IPS-18c (cell line): ENCODE data around the gene PRR14L.
"Not testable (repeated sequence)": the region's sequence is repeated elsewhere in the genome, so short reads cannot be mapped to it uniquely, and the experiment has no call there.

ENCODE experiments used
- H3K4me3 ChIP-seq: 2 replicates; pipeline ENCODE4 v1.7.0; 2013; ENCODE audit warnings: low read depth, mild to moderate bottlenecking, low read length, moderate library complexity; ENCODE audit not compliant: insufficient read depth
- H3K9me3 ChIP-seq: one replicate; pipeline ENCODE4 v1.6.1; 2013; ENCODE audit warnings: mild to moderate bottlenecking, low read length, moderate library complexity; ENCODE audit not compliant: control insufficient read depth, insufficient read depth

Gene PRR14L

DNA sequence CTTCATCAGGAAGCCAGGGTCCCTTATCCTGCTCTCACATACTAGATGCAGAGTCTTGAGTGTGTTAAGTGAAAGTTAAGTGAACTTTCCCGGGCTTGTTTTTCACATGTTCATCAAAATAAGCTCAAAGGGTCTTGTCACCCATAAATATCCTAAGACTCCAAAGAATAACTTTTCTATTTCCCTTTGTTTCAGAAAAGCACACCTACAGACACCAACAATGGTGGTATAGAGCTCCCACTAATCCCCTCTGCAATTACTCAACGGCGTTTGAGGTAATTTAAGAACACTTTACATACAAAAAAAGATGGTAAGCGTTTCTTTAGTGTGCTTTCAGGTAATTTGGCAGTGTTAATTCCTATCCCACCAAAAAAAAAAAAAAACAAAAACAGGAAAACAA, 2.5 kb downstream of the PRR14L start:
- H3K4me3 ChIP-seq: no peak overlapping the region; the same call in none of the 2 replicates
- H3K9me3 ChIP-seq: no peaks in the 10 kb centered on the region

DNA sequence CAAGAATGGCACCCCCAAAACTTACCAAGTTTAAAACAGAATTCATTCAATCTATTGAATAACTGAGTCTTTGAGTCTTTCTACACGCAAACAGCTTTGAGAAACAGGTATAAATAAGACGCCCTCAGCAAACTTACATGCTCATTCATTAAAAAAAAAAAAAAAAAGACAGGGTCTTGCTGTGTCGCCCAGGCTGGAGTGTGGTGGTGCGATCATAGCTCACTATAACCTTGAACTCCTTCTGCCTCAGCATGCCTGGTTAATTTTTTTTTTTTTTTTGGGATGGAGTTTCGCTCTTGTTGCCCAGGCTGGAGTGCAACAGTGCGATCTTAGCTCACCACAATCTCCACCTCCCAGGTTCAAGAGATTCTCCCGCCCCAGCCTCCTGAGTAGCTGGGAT, 6.1 kb downstream of the PRR14L start:
- Histone ChIP-seq H3K4me3 (no peak overlapping the region), H3K9me3 (no peaks in the 10 kb centered on the region)

DNA sequence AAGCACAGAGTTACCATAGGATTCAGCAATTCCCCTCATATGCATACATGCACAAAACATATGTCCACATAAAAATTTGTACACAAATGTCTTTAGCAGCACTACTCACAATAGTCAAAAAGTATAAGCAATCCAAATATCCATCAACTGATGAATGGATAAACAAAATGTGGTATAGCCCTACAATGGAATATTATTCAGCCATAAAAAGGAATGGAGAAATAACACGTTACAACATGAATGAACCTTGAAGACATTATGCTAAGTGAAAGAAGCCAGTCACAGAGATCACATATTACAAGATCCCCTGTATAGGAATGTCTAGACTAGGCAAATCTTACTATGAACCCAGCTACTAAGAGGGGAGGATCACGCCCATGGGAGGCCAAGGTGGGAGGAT, 7.2 kb downstream of the PRR14L start:
- Histone ChIP-seq H3K9me3 (no peaks in the 10 kb centered on the region), H3K4me3 (no peak overlapping the region)

- Histone ChIP-seq H3K4me3 (no peak overlapping the region), H3K9me3 (no peaks in the 10 kb centered on the region)
Measured at GRCh38 chr22:31742115-31742514, 7.8 kb downstream of the PRR14L start.

- not testable (repeated sequence) for H3K4me3 ChIP-seq, H3K9me3 ChIP-seq
Measured at GRCh38 chr22:31740314-31740713, 9.6 kb downstream of the PRR14L start.

DNA sequence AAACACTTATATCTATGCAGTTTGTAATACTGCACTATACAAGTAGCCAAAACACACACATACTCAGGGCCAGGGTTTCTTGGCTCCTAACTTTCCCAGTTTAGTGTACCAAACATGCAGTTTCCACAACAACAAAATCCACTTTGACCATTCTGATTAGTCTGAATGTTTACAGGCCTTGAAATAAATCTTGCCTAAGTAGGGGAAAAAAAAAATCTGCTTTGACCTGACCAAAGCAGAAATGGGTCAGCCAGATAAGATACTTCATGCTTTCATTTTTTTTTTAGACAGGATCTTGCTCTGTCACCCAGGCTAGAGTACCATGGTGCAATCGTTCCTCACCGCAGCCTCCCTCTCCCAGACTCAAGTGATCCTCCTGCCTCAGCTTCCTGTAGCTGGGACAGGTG, 10.1 kb downstream of the PRR14L start:
- no peak overlapping the region for H3K4me3 ChIP-seq
- no peaks in the 10 kb centered on the region for H3K9me3 ChIP-seq

- Histone ChIP-seq H3K9me3 (no peaks in the 10 kb centered on the region), H3K4me3 (no peak overlapping the region)
Measured at GRCh38 chr22:31738566-31738965, 11.4 kb downstream of the PRR14L start.

DNA sequence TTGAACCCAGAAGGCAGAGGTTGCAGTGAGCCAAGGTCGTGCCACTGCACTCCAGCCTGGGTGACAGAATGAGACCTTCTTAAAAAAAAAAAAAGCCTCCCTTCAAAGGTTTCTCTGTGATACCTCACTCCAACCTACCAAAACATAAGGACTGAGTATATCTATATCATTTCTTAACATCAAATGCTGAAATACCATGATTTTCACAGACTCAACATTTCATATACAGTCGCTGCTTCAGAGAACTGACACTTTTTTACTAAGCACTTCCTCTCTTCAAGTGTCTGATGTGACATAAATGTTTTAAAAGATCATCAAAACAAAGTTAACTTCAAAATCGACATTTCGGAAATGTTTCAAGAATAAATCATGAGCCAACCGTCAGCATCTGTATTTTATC, 12.0 kb downstream of the PRR14L start:
- Histone ChIP-seq H3K4me3 (no peak overlapping the region), H3K9me3 (no peaks in the 10 kb centered on the region)

DNA sequence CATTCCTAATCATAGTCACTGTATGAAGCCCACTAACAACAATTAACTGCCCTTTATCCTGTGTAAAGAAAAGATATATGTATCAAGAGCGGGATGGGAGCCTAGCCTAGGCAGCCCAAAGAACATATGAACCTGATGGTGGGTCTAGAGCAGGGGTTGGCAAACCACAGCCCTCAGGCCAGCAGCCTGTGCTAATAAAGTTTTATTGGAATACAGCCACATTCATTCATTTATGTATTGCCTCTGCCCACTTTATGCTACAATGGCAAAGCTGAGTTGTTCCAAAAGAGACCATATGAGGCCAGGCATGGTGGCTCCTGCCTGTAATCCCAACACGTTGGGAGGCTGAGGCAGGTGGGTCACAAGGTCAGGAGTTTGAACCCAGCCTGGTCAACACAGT, 13.5 kb downstream of the PRR14L start:
- H3K4me3 ChIP-seq: no peak overlapping the region
- H3K9me3 ChIP-seq: no peaks in the 10 kb centered on the region

GRCh38 chr22:31734512-31734911, 15.4 kb downstream of the PRR14L start:
- Histone ChIP-seq H3K9me3 (no peaks in the 10 kb centered on the region), H3K4me3 (no peak overlapping the region)

DNA sequence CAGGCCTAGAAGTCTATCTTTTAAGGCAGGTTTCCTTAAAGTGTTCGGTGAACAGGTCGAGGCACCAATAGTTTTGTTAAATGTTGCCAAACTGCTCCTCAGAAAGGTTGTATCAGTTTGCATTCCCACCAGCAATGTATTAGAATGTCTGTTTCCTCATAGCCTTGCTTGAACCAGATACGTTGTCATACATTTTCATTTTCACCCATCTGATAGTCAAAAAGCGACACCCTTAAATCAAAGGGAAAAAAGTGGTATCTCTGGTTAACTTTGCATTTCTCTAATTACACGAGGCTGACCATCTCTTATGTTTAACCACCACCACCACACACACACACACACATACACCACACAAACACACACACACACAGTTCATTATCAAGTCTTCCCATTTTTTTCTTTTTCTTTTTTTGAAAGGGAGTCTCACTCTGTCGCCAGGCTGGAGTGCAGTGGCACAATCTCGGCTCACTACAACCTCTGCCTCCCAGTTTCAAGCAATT, 16.3 kb downstream of the PRR14L start:
- Histone ChIP-seq H3K4me3 (no peak overlapping the region), H3K9me3 (no peaks in the 10 kb centered on the region)

DNA sequence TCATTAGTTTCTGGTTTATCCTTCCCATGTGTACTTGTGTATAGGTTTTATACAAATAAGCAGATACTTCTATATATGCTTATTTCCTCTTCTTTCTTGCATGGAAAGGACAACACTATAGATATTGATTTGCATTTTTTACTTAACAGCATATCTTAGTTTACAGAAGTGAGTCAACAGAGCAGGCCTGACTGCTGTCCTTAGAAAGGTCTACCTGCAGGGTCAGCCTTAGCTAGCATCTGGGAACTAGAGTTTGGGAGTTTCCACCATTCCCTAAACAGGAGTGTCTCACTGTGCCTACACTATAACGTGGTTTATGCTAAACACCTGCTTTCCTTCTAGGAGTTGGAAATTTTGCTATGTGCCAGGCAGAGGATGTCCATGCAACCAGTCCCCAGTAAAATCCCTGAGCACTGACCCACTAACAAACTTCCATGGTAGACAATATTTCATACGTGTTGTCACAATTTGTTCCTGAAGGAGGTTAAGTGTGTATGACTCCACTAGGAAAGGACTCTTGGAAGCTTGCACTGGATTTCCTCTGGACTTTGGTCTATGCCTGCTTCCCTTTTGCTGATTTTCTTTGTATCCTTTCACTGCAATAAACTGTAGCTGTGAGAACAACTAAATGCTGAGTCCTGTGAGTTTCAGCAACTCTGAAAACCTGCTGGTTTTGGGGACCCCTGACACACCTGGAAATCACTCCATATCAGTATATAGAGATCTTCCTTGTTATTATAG, 17.7 kb downstream of the PRR14L start:
- H3K9me3 ChIP-seq: no peaks in the 10 kb centered on the region
- no peak overlapping the region for H3K4me3 ChIP-seq

DNA sequence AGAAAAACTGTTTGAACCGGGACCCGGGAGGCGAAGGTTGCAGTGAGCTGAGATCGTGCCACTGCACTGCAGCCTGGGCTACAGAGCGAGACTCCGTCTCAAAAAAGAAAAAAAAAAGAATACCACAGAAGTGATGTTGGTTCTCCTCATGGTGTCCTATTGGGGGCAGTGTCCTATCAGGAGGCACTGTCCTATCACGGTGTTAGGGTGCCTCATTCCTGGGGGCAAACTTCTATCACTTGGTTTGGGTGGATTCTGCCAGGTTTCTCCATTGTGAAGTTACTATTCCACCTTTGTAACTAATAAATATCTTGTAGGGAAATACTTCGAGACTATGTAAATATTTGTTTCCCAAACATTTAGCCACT, 19.6 kb downstream of the PRR14L start:
- Histone ChIP-seq H3K9me3 (no peaks in the 10 kb centered on the region), H3K4me3 (no peak overlapping the region)

DNA sequence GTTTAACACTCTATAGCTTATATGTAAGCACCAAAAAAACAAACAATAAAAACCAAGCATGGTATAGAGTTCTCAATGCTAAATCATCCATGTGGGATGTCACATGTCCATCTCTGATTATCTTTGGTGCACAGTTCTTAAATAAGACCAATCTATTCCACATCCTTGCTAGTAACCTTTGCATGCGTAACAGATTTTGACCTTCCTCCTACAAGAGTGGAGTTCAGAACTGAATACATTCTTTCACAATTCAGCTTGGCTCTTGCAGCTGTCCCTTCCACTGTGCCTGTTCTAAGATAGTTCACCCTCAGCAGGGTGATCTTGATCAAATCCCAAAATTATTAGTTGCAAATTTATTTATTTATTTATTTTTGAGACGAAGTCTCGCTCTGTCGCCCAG, 21.1 kb downstream of the PRR14L start:
- H3K4me3 ChIP-seq: no peak overlapping the region

GRCh38 chr22:31726692-31727091, 23.2 kb downstream of the PRR14L start:
- Histone ChIP-seq H3K4me3 (no peak overlapping the region), H3K9me3 (no peaks in the 10 kb centered on the region)

More for the DNA sequence above, 21.1 kb downstream of the PRR14L start:
- no peaks in the 10 kb centered on the region for H3K9me3 ChIP-seq

GRCh38 chr22:31723723-31724122, 26.2 kb downstream of the PRR14L start:
- no peaks in the 10 kb centered on the region for H3K9me3 ChIP-seq
- no peak overlapping the region for H3K4me3 ChIP-seq

DNA sequence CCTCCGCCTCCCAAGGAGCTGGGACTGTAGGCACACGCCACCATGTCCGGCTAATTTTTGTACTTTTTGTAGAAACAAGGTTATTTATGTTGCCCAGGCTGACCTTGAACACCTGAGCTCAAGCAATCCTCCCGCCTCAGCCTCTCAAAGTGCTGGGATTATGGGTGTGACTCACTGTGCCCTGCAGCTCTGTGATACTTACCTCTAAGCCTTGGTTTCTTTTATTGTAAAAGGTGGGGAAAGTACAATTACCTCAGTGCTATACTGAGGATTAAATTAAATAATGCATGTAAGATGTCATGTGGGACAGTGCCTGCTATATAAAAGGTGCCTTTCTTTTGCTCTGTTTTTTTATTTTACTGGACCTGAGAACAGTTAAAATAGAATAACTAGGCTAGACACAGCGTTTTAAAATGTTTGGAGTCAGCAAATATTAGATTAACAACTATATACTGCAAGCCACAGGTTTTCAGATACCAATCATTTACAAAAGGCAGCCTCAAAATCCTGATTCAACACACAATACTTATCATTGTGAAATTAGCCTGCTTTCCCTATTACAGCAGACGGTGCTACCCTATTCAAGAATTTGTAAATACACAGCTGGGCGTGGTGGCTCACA, 30.0 kb downstream of the PRR14L start:
- H3K4me3 ChIP-seq: no peak overlapping the region
- no peaks in the 10 kb centered on the region for H3K9me3 ChIP-seq

GRCh38 chr22:31715147-31715778, 34.7 kb downstream of the PRR14L start:
- Histone ChIP-seq H3K9me3 (no peaks in the 10 kb centered on the region), H3K4me3 (no peak overlapping the region)
